Fibroblast of pulmonary artery (primary cell): ENCODE data around the gene PACS2.
A peak's percentile ranks its signal among the peaks of the same experiment; 100 is the strongest.

Source experiments
- DNase-seq: peaks from one replicate; pipeline ENCODE4 v3.0.0-alpha.2; 2010; ENCODE audit warnings: low read depth
- H3K4me3 ChIP-seq: replicated peaks from 2 replicates; pipeline ENCODE4 v1.5.1; 2011; ENCODE audit warnings: low read depth, mild to moderate bottlenecking, control low read depth, low read length, moderate library complexity
- CTCF ChIP-seq: IDR thresholded peaks from 2 replicates; pipeline ENCODE4 v1.5.1; 2011; ENCODE audit warnings: mild to moderate bottlenecking, control low read depth, low read length, inconsistent platforms; ENCODE audit errors: missing control alignments

PACS2 gene

DNA sequence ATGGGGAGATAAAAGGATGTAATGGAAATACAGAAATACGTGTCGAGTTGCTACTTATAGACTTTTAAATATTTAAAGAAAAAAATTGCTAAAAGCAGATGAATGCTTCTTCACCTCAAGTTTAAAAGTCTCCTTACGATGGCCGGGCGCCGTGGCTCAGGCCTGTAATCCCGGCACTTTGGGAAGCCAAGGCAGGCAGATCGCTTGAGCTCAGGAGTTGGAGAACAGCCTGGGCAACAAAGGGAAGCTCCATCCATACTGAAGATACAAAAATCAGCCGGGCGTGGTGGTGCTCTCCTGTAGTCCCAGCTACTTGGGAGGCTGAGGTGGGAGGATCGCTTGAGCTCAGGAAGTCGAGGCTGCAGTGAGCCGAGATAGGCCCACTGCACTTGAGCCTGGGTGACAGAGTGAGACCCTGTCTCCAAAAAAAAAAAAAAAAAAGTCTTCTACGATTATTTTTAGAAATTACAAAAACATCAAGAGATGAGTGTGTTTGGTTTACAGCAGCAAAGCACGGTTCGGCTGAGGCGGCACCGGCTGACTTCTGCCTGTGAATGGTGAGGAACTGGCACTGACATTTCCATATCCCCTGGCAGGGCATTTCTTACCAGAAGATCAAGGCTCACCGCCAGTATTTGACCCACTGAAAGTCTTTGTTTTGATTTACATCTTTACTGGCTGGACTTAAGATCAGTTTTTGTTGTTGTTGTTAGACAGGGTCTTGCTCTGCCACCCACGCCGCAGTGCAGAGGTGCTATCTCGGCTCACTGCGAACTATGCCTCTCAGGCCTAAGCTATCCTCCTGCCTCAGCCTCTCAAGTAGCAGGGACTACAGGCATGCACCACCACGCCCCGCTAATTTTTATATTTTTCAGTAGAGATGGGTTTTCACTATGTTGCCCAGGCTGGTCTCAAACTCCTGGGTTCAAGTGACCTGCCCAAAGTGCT lies 101.2 kb downstream of the PACS2 start:
- TF ChIP-seq CTCF = no peak
- peak overlapping the region; percentile 36 for H3K4me3 ChIP-seq
- no peak for DNase-seq

- H3K4me3 ChIP-seq = no peak overlapping the region
- no peak for DNase-seq
- no peak for TF ChIP-seq CTCF
Measured at GRCh38 chr14:105416671-105417070, 102.1 kb downstream of the PACS2 start.

- TF ChIP-seq CTCF = no peak
- no peak for DNase-seq
- H3K4me3 ChIP-seq = no peak overlapping the region
Measured at GRCh38 chr14:105417690-105418121, 103.2 kb downstream of the PACS2 start.

GRCh38 chr14:105418269-105419194 lies 104.0 kb downstream of the PACS2 start:
- H3K4me3 ChIP-seq = peak overlapping the region; percentile 77
- no peak for TF ChIP-seq CTCF
- no peak for DNase-seq

DNA sequence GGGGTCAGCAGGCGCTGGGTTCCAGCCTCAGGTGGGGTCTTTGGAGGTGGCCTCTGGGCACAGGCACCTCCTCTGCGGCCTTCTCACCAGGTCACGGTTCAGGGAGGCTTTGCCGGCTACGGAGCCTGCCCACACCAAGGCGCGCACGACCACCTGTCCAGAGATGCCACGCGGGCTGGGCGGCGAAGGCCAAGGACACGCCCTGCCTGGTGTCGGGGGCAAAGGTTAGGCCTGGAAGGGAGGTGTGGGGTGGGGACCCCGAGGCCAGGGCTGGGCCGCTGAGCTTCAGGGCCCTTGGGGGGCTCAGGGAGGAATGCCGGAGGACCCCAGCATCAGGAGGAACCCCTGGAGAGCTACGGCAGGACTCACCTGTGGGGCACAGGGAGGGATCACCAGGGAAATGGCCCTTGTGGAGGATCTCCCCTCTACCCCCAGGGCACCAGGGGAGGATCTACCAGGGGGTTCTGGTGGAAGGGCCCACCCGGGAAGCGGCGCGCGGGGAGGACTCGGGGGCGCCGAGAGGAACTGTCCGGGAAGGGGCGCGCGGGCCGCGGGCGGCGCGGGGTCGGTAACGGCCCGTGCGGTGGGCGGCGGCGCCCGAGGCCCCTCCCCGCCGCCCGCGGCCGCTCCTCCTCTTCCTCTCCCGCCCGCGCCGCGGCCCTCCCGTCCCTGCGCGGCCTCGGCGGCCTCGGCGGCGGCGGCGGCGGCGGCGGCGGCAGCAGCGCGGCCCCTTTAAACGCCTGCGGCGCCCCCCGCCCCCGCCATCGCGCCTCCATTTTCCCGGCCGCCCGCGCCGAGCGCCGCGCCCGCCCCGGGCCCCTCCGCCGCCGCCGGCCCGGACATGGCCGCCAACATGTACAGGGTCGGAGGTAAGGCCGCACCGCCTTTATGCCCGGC lies 104.9 kb downstream of the PACS2 start, which contains the start of gene MTA1:
Gene MTA1 (plus strand): TSS at position 633 of the 897 bp plus-strand sequence. CDS start 209 bp downstream, at position 842.
- H3K4me3 ChIP-seq = peak within 1 kb of the TSS; percentile 77
- TF ChIP-seq CTCF = no peak
- no peak for DNase-seq
